ENCODE measurements around the gene FANCC.

- no peak for TF ChIP-seq POLR2AphosphoS5 (IDR thresholded peaks at IDR 0.05)
- no peak for TF ChIP-seq POLR2A (IDR thresholded peaks at IDR 0.05)
- no peak for TF ChIP-seq CTCF (IDR thresholded peaks at IDR 0.05)
These were observed 245.6 kb downstream of the FANCC start for GRCh38 chr9:95071925-95072324.
